NT2/D1 (cell line): ENCODE results near the gene TMEM183A.

Experiments
- SUZ12 ChIP-seq: IDR thresholded peaks from 2 replicates; pipeline ENCODE4 v1.6.1; 2011; ENCODE audit not compliant: insufficient read length, insufficient read depth; ENCODE audit errors: extremely low read depth
- YY1 ChIP-seq: IDR thresholded peaks from 2 replicates; pipeline ENCODE4 v1.6.1; 2011; ENCODE audit not compliant: insufficient read length, insufficient read depth

GRCh38 chr1:203073469-203073868 is 66.3 kb downstream of the TMEM183A start:
- no peak for TF ChIP-seq YY1
- TF ChIP-seq SUZ12: no peak
